GM19328 (cell line): Measurements from ENCODE around the gene MANEAL.
"Not testable (repeated sequence)": the region's sequence is repeated elsewhere in the genome, so short reads cannot be mapped to it uniquely, and the experiment has no call there.

ENCODE experiments used
- ATAC-seq: cut with Tn5 transposase; IDR thresholded peaks from one replicate; pipeline ENCODE4 v1.9.1; 2021; ENCODE audit warnings: mild to moderate bottlenecking, moderate library complexity; ENCODE audit not compliant: unreplicated experiment

MANEAL gene, protein sequence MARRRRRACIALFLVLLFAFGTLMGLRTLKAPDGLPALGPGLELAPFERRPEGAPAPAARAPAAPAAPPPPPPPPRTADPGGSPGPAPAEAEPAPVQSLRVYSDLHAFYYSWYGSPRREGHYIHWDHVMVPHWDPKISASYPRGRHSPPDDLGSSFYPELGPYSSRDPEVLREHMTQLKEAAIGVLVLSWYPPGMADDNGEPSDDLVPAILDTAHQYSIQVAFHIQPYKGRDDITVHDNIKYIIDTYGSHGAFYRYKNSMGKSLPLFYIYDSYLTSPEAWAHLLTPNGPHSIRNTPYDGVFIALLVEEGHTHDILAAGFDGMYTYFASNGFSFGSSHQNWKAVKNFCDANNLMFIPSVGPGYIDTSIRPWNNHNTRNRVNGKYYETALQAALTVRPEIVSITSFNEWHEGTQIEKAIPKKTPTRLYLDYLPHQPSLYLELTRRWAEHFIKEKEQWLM

DNA sequence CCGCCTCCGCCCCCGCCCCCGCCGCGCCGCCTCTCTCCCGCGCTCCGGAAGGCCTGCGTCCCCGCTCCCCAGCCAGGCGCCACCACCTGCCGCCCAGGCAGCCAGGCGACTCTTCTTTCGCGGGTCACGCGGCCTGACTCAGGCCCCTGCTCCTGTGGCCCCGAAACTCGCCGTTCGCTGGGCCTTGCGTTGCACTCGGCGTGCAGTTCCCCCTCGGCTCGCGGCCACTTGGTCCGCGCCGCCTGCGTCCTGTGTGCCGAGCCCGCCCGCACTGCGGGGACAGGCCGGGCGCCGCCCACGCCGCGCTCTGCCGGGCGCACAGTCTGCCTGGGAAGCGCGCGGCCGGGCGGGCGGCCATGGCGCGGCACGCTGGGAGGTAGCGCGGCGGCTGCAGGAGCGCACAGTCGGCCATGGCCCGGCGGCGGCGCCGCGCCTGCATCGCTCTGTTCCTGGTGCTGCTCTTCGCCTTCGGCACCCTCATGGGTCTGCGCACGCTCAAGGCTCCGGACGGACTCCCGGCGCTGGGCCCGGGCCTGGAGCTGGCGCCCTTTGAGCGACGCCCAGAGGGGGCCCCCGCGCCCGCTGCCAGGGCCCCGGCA lies at the start of gene MANEAL:
Gene MANEAL, plus strand, starts transcription at position 75 of the 599 bp plus-strand sequence. Its CDS starts 336 bp downstream, at position 411.
- ATAC-seq, result peak; percentile 57

DNA sequence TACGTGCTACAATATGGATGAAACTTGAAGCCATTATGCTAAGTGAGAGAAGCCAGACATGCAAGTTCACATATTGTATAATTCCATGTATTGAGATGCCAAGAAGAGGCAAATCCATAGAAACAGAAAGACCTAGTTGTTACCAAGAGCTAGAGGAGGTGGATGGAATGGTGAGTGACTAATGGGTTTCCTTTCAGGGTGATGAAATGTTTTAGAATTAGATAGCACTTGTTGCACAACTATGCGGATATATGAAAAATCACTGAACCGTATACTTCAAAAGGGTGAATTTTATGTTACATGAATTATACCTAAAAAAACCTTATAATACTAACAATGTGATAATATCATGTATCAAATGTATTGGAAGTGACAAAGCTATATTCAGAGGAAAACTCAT lies 46.8 kb upstream of the MANEAL start:
- ATAC-seq, result no peak

DNA sequence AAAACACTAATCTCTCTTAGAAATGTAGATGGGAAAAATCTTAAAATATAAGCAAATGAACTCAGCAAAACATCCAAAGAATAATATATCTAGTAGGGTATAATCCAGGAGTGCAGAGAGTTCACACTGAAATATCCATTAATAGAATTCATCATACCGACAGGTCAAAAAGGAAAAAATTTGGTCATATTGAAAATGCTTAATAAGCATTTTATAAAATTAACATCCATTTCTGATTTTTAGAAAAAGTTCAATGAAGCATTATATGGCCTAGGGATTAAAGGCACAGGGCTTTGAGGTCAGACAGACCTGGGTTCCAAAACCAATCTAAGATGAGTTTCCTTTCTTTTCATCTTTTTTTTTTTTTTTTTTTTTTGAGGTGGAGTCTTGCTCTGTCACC lies 45.1 kb upstream of the MANEAL start:
- ATAC-seq, result no peak

DNA sequence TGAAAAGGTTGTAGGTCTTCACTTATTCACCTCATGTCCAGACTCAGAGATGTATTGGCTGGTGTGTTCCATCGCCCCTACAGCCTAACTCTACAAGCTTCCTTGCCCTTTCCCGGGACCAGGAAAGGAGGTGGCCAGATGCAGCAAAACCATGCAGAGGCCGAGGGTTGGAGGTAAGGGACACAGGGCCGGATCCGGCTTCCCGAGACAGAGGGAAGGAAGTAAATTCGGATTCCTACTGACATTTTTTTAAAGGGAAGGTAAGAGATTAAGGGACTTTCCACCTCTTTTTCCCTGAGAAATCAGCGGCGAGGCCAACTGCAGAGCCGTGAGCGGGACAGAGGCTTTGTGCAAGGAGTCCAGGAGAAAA lies 41.4 kb upstream of the MANEAL start:
- ATAC-seq, result no peak

DNA sequence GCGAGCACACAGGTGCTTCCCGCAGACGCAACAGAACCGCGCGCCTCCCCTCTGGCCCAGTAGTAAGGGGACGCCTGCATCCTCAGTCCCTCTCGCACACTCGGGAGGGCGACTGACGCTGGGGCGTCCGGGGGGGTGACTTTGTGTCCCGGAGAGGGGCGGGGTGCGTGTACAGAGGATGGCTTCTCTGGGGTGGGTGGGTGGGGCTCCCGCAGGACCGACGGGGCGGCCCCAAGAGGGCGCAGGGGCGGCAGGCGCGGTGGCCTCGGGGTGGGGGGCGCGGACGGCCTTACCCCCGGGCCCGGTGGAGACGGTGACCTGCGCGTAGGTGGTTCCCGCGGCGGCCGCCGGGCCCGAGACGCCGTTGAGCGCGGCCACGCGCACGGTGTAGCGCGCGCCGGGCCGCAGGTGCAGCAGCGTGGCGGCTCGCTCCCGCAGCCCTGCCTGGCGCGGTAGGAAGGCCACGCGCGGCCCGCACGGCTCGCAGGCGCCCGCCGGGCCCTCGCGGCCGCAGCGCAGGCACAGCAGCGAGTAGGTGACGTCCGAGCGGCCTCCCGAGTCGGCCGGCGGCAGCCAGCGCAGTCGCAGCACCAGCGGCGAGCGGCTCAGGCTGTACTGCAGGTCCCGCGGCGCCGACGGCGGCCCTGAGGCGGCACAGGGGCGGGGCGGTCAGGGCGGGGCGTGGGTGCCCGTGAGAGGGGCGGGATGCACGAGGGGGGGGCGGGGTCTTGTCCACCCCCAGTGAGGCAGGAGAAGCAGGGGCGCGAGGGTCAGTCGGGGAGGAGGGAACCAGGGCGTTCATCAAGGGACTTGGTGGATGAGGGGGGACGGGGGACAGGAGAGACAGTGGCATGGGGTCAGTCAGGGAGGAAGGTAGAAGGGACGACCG lies 40.8 kb upstream of the MANEAL start:
- ATAC-seq, result no peak

DNA sequence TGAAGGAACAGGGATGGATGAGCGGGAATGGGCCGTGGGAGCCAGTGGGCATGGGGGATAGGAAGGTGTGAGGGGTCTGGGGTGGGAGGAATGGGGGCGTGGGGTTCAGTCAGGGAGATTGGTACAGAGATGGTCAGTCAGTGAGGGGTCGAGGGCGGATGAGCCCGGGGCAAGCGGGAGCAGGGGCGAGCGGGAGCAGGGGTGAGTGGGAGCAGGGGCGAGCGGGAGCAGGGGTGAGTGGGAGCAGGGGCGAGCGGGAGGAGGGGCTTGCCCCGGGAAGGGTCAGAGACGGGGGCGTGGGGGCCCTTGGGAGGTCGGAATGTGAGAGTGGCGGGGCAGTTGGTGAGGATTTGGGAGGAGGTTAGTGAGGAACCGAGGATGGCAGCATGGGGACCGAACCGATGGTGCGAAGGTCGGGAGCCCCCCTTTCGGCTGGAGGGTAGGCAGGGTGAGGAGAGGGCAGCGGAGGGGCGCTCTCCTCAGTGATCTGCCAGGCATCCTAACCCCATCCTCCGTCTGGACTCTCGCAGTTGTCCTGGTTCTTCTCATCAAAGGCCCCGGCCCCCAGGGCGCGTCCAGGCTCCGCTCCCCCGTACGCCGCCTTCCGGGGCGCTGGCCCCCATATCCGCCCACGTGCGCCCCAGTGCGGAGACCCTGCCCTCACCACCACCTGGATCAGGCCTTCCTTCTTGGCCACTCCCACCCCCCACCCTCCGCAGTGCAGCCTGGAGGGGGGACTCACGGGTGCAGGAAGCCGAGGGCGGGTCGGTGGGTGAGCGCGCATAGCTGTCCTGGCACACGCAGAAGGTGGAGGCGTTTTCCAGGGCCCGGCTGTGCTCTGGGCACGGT lies 40.0 kb upstream of the MANEAL start:
- no peak for ATAC-seq

DNA sequence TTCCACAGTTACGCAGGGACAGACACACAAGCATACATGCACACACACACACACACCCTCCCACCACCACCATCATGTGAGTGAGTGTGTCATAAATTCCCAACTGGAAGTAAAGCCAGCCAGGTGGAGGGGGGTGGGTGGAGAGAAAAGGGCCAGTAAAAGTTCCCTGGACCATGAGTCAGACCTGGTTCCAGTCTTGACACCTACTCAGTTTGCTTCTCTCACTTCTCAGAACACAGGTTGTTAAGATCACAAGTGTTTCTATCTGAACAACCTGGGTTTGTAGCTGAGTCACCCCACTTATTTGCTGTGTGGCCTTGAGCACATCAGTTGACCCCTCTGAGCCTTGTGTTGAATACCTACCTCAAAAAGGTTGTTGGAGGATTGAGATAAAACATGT lies 38.4 kb upstream of the MANEAL start:
- no peak for ATAC-seq

DNA sequence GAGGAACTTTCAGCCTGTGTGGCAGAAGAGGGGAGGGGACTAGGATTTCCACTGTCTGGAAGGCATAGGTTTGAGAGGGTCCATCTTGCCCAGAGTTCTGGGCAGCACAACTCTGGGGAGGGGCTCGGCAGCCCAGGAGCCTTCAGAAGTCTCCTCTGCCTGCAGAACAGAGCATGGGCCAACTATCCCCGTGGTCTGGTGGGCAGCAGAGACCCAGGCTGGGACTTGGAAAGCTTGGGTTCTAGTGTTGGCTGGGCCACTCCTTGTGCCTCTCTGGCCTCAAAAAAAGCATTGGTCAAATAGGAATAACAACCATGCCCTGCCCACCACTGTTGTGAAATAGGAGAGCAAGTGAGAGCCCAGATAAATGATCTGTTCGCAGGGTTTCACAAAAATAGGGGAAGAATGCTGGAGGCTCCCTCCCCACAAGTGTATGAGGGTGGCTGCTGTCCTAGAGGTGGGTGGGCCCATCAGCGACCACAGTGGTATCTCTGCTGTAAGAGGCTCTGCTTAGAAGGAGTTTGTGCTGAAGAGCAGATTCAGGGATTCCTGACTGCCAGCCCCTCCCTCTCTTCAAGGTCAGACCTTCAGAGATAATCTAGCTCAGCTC lies 37.6 kb upstream of the MANEAL start:
- ATAC-seq, result no peak

DNA sequence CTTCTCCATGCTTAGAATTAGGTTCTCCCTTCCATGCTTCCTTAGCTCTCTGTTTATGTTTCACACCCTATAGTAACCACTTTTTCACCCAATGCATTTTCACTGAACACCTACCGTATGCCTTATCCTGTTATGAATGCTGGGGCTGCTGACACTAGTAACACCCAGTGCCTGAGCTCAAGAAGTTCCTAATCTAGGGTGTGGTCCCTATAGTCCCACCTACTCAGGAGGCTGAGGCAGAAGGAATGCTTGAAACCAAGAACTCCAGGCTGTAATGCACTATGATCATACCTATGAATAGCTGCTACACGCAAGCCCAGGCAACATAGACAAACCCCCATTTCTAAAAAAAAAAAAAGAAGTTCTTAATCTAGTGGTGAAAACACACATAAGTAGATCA lies 34.2 kb upstream of the MANEAL start:
- no peak for ATAC-seq

DNA sequence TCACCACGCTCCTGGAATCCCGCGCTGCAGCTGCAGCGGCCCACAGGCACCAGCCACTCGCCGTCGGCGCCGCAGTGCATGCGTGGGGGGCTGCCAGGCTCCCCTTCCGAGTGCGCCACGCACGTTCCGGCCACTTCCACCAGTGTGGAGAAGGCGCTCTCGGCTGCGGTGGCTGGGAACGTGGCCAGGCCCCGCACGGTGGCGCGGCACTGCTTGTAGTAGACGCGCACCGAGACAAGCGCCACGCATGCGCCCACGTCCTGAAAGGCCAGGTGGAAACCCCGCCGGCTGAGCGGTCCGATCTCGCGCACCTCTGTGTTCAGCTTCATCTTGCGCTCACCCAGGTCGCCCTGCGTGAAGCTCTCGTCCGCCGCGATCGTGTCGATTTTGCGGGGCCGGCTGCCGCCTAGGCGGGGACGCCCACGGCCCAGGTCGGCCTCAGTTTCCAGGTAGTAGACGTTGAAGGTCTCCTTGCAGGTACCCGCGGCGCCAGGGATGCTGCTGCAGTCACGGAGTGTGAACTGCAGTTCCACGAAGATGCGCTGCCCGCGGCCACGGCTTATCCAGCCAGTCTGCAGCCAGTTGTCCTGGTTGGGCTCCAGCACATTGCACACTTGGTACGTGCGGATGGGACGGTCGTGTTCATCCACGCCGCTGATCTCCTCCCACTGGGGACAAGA lies 32.1 kb upstream of the MANEAL start:
- no peak for ATAC-seq

DNA sequence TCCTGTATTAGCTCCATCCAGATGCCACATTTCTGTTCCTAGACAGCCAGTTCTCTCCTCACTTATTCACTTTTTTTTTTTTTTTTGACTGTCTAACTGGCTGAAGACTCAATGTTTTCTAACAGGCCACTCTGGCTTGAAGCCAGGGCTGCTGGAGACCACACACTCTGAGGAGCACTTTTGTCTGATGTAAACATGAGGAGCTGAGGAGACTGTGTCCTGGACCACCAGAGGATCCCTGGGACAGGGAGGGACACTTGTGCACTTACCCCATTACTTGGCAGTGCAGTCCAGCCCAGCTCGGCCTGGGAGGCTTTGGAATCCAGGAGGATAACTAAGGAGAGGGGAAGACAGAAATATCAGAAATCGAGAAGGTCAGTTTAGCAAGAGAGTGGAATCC lies 31.1 kb upstream of the MANEAL start:
- no peak for ATAC-seq

DNA sequence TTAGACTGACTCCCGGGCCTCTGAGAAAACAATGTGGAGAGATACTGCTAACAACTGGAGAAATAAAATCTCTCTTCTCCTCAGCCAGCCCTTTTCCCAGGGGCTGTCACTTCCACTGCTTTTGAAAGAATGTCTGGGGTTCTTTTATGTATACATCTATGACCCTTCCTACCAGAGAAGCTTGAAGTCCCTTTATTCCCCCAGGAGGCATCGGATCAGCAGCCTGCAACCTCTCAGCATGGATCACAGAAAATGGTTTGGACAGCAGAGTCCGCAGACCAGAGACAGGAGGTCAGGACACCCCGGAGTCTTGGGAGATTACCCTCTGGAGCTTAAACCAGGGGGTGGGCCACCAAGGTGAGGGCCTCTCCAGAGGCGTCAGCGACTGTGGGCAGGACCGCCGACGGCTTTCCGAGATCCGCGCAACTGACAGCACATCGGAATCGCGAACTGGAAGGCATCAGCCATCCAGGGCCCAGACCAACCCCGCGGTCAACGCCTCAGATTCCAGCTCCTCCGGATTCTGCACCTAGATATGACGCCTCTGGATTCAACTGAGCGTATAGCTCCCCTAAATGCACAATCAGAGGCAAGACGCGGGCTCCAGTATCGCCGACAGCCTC lies 29.7 kb upstream of the MANEAL start:
- ATAC-seq, result no peak

DNA sequence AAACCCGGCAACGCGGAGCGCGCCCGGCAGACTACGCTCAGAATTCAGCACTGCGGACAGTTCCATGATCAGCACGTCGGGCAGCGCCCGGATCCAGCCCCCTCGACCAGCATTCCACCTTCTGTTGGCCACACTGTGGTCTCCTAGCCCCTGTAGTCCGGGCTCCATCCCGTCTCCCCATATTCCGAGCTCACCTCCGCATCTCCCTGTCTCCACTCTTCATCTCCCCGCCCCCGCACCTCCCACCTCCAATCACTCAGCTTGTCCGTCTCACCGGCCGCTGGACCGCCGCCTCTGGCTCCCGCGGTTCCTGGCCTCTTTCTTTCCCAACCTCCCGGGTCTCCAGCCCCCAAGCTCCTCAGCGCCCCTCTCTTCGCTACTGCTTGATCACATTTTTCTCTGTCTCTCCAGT lies 29.2 kb upstream of the MANEAL start:
- no peak for ATAC-seq

DNA sequence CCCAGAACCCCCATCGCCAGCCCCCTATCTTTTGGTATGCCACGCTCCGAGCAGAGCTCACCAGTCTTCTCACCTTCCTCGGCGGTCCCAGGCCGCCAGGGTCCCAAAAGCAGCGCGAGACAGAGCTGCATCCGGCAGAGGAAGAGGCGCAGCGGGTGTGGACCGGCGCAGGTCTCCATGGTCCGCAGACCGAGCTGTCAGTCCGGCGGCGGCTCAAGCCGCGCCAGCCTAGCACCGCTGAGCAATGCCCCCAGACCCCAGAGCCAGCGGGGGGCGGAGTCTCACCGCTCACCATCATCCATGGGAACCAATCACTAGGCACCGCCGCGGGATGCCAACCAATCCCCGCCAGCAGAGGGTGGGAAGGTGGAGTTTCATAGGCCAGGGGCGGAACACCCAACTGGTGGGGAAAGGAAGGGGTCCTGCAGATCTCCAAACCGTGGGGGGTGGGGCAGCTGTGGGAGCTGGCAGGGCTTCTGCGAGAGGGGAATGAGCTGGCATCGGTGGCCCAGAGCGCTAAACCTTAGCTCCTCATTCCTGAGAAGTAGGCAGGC lies 28.7 kb upstream of the MANEAL start, which contains the start of gene EPHA10:
Gene EPHA10, minus strand, starts transcription at position 233 of the 554 bp plus-strand sequence. Its CDS starts 54 bp downstream, at position 179.
- no peak for ATAC-seq

DNA sequence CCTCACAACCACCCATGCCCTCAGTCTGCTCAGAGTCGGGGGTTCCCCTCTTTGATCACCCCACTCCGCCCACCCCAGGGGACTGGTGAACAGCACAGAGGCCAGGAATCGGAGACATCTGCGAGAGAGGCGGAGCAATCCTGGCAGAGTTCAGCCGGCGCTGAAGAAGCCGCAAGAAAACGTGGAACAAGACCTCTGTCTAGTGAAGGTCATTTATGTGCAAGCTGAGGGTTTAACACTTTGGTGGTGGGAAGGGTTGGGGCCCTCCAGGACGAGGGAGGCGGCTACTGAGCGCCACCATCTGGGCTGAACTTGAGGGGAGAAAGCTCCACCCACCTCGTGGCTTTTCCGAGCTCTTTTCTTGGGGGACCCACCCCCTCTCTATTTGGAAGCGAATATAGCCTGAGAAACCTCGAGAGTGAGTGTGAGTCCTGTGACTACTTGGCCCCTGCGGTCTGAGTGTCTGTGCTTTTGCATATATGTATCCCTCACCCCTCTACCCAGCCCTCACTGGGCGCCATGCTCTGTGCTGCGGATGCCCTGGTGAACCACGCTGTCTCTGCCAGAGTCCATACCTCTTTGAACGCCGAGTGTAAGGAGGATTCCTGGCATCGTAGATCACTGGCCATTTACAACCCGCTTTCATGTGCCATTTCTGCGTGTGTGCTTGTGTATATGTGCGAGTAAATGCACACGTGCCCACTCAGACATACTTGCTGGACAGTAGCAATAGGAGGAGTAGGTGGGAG lies 27.6 kb upstream of the MANEAL start:
- no peak for ATAC-seq

DNA sequence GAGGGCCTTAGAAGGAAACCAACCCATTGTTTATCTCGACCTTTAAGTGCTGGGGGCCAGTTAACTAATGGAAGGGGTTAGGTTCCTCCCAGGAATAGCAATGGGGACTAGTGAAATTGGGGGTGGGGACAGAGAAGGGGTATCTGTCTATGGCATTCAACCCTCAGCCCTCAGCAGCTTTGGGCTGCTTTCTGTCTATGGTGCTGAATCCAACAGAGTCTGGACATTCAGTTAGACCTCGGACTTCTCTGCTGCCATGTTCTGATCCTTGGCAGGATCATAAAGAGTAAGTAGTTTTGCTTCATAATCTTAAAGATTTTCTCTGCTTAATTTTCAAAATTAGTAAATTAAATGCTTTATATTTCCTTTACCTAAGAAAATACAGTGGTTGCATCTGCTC lies 26.2 kb upstream of the MANEAL start:
- no peak for ATAC-seq

DNA sequence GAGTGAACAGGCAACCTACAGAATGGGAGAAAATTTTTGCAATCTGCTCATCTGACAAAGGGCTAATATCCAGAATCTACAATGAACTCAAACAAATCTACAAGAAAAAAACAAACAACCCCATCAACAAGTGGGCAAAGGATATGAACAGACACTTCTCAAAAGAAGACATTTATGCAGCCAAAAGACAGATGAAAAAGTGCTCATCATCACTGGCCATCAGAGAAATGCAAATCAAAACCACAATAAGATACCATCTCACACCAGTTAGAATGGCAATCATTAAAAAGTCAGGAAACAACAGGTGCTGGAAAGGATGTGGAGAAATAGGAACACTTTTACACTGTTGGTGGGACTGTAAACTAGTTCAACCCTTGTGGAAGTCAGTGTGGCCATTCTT lies 22.2 kb upstream of the MANEAL start:
- not testable (repeated sequence) for ATAC-seq

DNA sequence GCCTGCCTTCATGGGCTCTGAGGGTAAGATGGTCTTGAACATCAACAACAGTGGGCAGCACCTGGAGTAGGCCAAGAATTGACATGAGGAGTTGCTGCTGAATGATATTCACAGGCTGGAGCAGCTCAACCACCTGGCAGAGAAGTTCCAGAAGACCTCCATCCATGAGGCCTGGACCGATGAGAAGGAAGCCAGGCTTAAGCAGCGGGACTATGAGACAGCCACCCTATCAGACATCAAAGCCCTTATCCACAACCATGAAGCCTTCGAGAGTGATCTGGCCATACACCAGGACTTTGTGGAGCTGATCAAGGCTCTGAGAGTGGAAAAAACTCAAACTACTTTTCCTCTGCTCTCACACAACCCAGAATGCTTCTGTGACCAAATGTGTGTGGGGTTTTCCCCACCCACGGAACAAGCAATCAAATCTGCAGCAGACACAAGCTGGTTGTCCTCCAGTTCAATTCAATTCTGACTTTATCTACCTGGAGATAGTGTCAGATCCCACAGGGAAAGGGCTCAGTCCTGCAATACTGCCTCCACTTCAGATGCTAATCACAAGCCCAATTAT lies 16.6 kb upstream of the MANEAL start:
- ATAC-seq, result no peak
